ENCODE measurements around the gene RAD51B. TPM values are rescaled to one million over a fixed set of nuclear protein-coding genes. Genes with fewer than 3 reads are reported as not detected.
A peak's percentile ranks its signal among the peaks of the same experiment; 100 is the strongest.
"Not testable (repeated sequence)": the region's sequence is repeated elsewhere in the genome, so short reads cannot be mapped to it uniquely, and the experiment has no call there.

RAD51B gene
- polyA plus RNA-seq, 10 donors = 5.3 to 10.7 (median 7.5) TPM

- no peak for DNase-seq
Observed at GRCh38 chr14:68020493-68020892, 200.9 kb downstream of the RAD51B start.

DNA sequence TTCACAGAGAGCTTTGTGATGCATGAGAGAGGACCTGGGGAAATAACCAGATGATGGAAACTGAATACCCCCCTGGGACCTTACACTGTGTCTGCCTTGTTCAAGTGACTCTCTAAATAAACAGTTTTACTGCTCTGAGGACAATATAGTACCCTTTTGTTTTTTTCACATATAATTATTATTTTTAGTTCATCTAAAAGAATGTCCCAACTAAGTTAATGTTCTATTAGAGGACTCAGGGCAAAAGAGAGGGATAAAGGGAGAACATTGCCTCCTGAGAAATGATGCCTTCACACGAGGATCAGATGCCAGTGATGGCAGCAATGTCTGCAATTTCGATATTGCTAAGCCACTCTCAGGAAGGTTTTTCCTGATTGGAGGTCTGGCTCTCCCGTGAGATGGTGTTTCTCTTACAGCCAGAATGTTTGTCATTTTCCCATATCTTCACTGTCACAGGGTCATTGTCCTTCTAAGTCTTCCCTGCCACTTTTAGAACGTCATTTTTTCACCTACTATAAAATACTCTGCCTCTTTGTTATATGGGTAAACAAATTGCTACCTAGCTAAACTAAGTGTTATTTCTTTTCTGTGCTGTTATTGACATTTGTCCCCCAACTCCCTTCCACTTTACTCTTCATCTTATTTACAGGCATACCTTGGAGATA lies 201.6 kb downstream of the RAD51B start:
- peak in 1 of 3 donors; percentile 48 for DNase-seq

DNA sequence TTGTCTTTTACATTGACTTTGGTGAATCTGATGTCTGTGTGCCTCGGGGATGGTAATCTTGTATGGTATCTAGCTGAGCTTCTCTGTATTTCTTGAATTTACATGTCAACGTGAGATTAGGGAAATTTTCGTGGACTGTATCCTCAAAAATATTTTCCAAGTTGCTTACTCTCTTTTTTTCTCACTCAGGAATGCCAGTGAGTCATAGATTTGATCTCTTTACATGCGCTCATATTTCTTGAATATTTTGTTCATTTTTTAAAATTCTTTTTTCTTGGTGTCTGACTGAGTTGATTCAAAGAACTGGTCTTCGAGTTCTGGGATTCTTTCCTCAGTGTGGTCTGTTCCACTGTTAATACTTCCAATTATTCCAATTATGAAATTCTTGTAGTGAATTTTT lies 207.7 kb downstream of the RAD51B start:
- DNase-seq = no peak

DNA sequence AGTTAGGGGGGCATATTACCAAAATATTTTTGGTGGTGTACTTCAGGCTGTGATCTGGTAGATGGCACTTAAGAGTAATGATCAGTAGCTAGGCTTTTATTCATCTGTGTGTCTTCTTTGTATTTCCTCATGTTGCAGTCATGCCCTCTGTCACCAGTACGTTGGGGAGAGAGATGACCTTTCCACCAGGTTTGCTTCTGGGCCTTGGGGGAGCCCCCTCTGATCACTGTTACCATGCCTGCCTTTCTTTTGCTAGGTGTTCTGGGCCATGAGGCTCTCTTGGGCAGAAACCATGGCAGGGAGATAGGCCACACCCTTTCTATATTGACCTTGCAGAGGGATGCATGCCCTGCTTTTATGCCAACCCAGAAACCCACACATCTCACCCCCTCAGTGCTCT lies 208.5 kb downstream of the RAD51B start:
- no peak for DNase-seq

DNA sequence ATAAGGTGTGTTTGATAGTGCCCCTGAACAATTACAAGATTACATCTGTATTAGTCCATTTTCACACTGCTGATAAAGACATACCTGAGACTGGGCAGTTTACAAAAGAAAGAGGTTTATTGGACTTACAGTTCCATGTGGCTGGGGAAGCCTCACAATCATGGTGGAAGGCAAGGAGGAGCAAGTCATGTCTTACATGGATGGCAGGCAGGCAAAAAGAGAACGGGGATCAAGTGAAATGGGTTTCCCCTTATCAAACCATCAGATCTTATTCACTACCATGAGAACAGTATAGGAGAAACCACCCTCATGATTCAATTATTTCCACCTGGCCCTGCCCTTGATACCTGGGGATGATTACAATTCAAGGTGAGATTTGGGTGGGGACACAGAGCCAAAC lies 211.4 kb downstream of the RAD51B start:
- not testable (repeated sequence) for DNase-seq

- DNase-seq = no peak
Observed at GRCh38 chr14:68032154-68032553, 212.6 kb downstream of the RAD51B start.

DNA sequence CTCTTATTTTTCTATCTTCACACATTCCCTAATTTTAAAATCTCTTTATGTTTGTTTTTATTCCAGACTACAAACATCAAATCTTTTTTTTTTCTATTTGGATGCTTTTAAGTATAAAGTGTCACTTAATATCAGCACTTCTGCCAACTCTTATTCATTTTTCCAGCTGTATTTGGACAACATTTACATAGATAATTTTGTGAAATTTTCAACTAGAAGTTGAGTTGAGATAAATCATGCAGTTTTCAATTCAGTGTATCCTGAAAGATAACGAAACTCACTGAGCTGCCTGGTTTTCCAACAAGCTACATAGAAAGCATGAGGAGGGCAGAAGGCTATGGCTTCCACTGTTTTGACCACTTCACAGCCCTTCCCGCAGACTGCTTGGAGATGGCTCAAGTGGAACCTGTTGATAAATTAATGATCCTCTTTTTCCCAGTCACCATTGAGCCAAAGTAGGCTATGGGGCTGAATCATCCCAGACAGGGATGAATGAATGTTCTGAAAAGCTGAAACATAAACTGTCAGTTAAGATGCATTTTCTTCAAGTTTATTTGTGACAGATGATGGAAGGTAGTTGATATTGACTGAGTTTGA lies 213.9 kb downstream of the RAD51B start:
- no peak for DNase-seq

- DNase-seq = peak in 1 of 3 donors; percentile 69
Observed at GRCh38 chr14:68034896-68035295, 215.3 kb downstream of the RAD51B start.

DNA sequence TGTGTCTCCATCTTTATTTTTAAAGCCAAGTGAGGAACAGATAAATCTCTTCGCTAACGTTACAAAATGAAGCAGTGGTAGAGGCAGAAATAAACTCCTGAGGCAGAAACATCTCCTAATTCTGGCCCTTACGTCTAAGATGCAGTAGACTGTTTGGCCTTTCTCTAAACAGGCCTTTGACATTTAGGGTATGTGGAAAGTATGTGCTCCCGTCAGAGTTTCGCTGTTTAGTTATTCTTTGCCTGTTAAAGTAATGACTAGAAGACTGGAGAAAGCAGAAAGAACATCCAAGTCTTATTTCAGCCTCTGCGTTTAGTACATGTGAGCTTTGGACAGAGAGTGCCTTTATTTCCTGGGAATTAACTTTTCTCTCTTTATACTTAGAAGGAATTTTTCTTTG lies 216.6 kb downstream of the RAD51B start:
- peak in 1 of 3 donors; percentile 74 for DNase-seq

- no peak for DNase-seq
Observed at GRCh38 chr14:68039593-68039992, 220.0 kb downstream of the RAD51B start.

GRCh38 chr14:68040633-68041369 lies 221.2 kb downstream of the RAD51B start:
- no peak for DNase-seq

- peak in 1 of 3 donors; percentile 75 for DNase-seq
Observed at GRCh38 chr14:68041876-68042354, 222.3 kb downstream of the RAD51B start.

DNA sequence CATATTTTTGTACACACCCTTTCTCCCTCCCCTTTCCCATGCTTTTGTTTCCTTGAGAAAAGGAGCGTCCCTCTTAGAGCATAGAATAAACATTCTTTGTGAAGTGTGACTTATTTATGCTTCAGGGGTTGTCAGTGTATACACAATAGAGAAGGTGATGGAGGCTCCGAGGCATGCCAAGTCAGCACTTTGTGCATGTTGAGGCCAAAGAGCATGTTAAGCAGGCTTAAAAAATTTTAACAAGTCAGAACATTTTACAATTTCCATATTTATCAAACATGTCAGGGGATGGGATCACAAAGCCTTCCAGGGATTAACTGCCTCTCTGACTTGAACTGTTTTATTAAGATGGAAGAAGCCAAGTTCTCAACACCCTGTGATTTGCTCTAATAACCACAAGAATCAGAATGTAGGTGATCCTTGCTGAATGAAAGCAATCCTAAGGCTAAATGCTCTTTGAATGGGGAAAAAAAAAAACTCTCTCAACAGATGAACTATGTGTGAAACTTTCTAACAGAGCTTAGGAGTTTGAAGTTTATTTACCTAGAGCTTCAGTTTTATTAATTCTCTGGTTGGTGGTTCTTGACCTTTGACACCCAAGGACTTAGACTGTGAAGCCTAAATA lies 223.1 kb downstream of the RAD51B start:
- peak in 1 of 3 donors; percentile 45 for DNase-seq

DNA sequence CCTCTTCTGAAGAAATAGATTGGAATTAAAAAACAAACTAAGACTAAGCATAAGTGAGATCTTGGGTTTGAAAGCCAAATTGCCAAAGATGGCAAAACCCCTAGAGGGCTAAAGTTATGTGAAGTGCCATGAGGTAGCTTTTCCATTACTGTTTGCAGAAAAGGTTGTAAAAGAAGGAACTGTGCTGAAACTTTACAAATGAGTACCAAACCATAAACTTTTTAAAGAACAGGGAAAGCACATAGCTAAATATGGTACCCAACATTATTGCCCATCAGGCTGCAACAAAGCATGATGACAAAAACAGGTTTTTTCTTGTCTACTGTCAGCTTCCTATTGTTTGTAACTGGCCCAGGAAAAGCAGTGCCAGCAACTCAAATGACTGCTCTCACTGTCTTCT lies 224.2 kb downstream of the RAD51B start:
- DNase-seq = peak in 1 of 3 donors; percentile 26

GRCh38 chr14:68047906-68048305 lies 228.3 kb downstream of the RAD51B start:
- DNase-seq = peak in 1 of 3 donors; percentile 35

DNA sequence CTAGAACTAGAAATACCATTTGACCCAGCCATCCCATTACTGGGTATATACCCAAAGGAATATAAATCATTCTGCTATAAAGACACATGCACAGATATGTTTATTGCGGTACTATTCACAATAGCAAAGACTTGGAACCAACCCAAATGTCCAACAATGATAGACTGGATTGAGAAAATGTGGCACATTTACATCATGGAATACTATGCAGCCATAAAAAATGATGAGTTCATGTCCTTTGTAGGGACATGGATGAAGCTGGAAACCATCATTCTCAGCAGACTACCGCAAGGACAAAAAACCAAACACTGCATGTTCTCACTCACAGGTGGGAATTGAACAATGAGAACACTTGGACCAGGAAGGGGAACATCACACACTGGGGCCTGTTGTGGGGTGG lies 229.2 kb downstream of the RAD51B start:
- DNase-seq = not testable (repeated sequence)

DNA sequence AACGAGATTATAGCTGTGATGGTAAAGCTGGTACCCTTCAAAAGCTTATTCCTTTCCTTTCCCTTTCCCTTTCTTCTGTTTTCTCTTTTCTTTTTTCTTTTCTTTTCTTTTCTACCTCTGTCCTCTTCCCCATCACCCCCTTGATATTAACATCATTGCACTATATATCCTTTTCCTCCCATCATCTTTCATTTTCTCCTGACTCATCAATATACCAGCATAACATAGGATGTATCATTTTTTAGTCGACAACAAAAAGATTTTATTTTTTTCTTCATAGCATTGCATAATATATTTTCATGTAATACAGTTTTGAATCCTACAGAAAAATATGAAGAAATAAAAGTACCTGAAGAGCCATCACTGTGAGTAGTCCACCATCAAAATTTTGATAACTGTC lies 230.6 kb downstream of the RAD51B start:
- no peak for DNase-seq

DNA sequence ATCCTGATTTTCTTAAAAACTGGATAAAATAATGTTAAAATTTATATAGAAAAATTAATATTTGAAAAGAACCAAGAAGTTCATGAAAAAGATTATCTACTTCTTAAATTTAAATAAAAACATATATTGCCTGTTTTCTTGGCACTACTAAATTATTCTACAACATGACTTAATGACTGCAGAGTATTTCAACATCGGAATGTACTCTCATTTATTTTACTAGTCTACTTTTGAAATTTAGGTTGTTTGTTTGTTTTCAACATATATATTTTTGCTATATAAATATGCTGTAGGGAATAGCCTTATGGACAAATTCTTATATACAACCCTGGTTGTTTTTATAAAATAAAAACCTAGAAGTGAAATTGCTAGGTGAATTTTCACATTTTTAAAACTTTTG lies 231.6 kb downstream of the RAD51B start:
- no peak for DNase-seq

- no peak for DNase-seq
Observed at GRCh38 chr14:68060198-68060597, 240.6 kb downstream of the RAD51B start.

DNA sequence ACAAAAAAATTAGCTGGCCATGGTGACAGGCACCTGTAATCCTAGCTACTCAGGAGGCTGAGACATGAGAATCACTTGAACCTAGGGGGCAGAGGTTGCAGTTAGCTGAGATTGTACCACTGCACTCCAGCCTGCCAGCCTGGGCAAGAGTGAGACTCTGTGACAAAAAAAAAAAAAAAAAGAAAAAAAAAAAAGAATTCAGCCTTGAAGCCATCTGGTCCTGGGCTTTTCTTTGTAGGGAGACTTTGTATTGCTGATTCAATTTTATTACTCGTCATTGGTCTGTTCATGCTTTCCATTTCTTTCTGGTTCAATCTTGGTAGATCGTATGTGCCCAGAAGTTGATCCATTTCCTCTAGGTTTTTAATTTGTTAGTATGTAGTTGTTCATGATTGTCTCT lies 243.1 kb downstream of the RAD51B start:
- DNase-seq = no peak

GRCh38 chr14:68065322-68065721 lies 245.7 kb downstream of the RAD51B start:
- DNase-seq = no peak

DNA sequence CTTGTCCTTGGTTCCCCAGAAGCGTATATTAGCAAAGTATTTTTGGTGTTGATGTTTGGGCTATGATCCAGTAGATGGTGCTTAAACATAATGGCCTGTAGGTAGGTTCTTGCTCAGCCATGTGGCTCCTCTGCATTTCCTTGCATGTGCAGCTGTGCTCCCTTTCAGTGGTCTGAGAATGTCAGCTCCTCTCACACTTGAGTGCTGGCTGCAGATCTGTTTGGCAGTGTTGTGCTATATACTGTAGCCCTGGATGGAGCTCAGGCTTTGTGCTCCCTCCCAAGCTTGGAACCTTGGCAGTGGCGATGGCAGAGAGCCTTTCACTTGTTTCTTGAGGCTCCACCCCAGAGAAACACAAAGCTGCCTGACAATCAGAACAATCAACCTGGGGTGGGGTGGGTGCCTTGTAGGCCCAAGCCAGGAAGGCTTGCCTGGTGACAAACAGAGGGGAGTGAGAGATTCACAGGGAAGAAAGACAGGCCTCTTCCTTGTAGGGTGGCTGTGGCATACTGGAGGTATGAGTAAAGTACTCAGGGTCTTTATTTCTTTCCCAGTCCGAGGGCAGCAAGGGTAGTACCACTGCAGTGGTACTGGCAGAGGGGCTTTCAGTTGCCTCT lies 255.3 kb downstream of the RAD51B start:
- DNase-seq = no peak

All from muscle of back (tissue), 11 donors.